NCI-H2196 (cell line): ENCODE data around the gene MYMK.

Experiments used
- DNase-seq: peaks from one replicate; lab custom pipeline; 2025; ENCODE audit not compliant: unreplicated experiment; lab: John Stamatoyannopoulos, UW

MYMK gene

DNA sequence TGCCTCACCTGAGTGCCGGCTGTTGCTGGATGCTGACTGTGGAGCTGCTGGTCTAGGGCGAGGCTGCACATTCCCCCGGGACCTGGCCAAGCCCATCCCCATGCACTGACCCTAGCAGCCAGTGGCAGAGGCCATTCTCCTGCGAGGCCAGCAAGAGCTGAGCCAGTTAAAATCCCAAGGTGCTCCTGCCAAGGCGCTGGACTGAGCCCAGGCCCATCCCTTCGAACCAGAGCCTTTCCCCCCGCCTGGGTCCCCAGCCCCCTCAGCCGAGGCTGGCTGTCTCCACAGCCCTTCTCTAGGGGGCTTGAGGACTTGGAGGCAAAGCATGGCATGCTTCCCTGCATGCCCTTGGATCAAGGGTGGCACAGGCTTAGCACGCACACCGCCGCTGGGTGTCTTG lies 11.3 kb upstream of the MYMK start:
- DNase-seq = no peak

DNA sequence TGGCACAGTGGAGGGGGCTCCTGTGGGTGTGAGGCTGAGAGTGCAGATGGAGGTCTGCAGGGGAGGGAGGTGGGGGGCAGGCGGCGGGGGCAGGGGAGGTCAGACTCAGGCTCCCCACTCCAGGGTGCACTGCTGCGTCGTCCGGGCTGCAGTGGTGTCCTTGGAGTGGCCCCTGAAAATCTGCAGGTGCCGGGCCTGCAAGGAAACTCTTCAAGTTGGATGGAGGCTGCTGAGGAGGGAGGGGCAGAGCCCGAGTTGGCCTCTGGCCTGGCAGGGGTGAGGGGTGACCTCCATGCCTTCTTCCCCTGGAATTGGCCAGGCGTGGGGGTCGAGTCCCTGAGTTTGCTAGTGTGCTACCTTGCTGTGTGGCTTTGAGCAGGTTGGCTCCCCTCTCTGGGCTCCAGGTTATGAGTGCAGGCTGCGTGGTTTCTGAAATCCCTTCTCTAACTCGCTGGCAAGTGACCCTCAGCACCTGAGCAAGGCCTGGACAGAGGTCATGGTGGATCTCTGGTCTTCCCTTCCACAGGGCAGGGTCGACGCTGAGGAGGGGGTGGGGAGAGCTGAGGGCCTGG lies 10.6 kb upstream of the MYMK start:
- DNase-seq = no peak

DNA sequence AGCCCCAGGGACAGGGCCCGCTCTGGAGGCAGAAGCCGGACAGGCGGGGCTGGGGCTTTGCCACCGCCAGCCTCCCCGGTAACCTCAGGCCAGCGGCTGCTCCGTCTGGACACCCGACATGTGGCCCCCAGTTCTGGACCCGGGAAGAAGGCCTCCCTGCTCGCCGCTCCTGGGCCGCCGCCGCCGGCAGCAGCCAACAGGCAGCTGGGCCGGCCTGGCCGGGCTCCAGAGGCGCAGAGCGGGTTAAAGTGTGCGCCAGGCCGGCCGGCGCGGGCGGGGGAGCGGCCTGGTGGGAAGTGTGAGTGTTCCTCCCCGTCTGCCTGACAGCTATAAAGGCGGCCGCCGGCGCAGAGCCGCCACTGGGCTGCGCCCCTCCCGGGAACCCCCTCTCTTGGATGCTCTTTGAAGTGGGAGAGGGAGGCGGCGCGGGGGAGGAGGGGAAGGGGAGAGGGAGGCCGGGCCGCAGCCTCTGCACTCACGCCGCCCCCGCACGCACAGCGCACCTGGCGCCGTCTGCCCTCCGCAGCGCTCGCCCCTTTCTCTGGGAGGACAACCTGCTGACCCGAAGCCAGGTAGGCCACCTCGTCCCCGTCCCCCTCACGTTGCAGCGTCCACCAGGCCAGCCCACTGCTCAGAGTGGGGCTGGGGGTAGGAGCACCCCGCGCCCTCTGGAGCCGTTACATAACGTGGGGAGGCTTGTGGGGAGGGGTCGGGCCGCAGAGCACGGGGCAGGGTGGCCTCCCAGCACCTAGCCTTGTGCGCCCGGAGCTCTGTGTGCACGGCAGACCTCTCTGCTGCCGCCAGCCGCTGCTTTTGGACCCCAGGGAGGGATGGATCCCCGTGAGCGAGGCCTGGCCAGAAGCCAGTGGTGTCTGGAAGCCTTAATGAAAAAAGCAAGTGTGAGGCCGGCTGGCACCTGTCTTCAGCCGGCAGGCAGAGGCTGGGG lies 9.9 kb upstream of the MYMK start, which contains the start of gene ADAMTSL2:
Gene ADAMTSL2 (plus strand): TSS at position 359 of the 946 bp plus-strand sequence. CDS start 2,009 bp downstream, outside the sequence.
- peak; percentile 86 for DNase-seq

DNA sequence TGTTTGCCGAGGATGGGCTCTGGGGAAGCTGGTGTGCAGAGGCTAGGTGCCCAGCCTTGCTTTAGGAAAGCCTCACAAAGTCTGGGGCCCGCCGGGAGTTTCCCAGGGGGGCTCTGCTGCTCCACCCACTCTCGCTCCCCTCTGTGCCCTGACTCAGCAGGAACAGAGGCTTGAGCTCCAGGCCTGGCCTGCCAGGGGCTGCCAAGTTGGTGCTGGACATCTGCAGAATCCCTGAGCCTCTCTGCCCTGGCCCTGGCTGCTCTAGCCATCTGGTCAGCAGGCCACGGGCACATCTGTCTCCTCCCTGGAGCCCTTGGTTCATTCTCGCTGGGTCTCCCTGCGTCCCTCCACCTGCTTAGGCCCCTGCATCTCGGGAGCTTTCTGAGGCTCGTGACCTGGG lies 9.1 kb upstream of the MYMK start:
- DNase-seq = no peak

DNA sequence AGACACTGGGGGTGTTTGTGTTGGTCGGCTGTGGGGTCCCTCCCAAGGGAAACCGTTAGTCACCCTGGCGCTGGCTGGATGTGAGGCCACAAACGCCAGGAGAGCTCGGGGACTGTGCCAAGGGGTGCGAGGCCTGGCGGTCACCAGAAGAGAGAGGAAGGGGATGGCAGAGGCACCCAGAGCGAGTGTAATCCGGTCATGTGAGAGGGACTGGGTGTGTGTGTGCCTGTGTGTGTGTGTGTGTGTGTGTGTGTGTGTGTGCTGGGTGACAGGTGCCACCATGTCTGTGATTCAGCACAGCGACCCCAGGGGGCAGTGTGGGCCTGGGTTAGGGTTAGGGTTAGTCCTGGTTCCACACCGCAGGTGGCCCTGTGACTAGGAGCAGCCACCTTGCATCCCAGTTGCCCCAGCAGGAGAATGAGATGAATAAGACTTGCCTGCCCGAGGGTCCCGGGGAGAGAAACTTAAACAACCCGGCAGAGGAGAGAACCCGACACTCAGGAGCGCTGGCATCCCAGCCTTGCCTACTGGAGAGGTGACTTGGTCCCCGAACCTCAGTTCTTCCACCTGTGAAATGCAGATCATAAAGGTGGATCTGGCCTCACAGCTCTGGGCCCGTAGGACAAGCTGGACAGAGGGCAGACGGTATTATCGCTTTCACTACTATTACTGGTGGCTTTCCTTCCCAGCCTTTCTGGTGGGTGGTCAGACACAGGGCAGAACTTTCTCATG lies 8.3 kb upstream of the MYMK start:
- DNase-seq = peak; percentile 80

DNA sequence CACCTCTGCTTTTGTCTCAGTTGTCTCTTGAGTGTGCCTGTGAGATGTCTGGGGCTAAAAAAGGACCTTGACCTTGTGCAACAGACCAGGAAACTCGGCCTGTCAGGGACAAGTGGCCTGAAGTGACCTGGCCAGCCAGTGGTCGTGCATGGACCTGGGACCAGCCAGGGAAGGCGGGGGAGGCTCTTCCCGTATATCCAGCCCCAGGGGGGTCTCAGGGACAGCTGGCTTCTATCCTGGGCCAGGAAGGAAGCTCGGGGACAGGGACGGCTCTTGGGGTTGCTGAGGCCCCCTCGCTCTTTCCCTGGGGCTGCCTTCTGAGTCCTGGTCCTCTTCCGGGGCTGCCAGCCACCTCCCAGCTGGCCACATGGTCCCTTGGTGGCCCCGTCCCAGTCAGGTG lies 6.5 kb upstream of the MYMK start:
- DNase-seq = no peak

DNA sequence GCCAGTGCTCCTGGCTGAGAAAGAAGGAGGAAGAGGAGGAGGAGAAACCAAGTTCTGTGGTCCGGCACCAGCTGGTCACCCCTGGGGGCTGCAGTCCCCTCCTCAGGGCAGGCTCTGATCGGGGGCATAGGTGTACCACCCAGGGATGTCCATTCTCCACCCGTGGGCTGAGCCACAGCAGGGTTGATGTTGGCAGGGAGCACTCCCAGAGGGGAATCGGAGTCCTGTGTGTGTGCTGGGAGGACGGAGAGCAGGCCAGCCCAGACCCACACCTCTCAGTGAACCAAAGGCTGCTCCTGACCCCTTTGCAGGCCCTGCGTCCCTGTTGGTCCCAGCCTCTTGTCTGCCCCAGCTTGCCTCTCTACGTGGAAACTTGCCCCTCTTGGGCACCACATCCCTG lies 5.1 kb upstream of the MYMK start:
- no peak for DNase-seq

DNA sequence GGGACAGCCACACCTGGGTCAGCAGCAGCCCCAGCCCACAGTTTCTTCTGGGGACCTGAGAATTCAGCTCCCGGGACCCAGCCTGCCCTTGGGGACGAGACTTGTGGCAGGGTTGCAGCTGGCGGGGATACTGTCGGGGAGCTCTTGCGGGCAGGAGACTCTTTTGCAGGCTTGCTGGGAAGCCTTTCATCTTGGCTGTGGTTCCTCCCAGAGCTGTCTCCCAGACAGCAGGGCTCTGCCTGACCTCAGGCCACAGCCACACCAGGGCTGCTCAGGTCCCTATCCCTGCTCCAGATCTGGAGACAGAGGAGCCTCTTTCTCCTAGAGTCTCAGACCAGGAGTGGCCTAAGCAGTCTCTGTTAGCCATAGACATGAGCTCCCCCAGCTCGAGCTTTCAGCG lies 4.7 kb upstream of the MYMK start:
- DNase-seq = no peak

DNA sequence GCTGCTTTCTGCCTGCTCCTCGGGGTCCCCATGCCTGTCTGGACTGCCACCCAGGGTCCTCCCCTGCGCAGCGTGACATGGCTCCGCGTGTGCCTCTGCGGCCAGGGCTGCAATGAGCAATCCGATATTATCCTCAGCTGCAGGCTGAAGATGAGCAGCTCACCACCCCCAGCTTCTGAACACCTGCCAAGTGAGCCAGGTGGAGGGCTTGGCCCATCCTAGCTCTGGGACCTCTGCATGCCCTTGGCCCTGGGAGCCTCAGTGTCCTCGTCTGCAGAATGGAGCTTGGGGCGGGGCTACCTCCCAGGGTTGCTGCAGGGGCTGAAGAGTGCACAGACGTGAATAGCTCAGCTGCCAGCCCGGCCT lies 4.1 kb upstream of the MYMK start:
- peak; percentile 24 for DNase-seq

DNA sequence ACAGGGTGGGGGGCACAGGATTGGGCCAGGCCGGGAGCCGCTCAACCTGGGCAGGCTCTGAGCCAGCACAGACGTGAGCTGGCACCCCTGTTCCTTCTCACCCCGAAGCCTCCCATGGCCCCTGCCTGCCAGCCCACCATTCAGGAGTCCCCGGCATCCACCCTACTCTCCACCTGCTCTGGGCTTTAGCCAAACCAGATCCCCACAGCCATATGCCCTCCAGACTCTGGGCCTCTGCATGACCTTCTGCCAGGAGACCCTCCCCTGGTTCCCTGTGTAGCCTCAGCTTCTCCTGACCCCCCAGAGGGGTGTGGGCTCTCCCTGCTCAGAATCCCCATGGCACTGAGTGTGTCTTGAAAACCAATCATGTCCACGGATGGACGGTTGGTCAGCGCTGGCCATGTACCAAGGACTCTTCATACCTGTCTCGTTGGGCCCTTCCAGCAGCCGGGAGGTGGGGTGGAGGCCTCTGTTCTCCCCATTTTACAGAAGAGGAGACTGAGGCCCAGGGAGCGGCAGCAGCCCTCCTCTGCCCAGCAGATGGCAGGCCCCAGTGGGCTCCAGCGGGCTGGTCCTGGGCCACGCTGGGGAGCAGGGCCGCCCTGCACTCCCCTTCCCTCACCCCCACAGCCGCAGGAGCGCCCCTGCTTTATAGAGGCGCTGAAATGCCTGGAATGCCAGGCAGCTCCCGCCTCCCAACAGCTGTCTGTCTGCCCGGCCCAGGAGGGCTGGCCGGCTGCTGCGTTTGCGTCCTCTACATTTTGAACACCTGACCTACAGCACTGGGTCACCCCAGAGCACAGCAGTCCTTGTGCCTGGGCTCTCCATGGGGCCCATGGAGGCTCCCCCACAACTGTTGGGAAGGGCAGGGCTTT lies 3.5 kb upstream of the MYMK start:
- no peak for DNase-seq

DNA sequence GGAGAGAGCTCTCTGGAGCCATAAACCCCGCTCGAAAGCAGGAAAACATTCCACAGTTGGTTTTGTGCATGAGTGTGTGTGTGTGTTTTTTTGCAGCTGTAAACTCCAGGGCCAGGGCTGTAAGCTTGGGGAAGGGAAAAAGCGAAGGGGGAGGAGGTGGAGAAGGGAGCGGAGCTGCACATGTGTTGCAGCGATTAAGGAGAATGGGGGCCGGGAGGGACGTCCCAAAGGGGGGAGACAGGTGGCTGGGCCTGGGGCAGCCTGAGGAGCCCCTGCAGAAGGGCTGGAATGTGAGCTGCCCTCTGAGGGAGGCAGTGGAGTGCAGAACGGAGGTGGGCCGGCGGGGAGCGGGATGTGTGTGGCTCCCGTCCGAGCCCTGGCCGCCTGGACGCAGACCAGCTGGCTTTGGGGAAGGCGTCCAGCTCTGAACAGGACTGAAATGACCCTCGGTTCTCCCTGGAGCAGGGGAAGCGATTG lies 2.7 kb upstream of the MYMK start:
- no peak for DNase-seq

DNA sequence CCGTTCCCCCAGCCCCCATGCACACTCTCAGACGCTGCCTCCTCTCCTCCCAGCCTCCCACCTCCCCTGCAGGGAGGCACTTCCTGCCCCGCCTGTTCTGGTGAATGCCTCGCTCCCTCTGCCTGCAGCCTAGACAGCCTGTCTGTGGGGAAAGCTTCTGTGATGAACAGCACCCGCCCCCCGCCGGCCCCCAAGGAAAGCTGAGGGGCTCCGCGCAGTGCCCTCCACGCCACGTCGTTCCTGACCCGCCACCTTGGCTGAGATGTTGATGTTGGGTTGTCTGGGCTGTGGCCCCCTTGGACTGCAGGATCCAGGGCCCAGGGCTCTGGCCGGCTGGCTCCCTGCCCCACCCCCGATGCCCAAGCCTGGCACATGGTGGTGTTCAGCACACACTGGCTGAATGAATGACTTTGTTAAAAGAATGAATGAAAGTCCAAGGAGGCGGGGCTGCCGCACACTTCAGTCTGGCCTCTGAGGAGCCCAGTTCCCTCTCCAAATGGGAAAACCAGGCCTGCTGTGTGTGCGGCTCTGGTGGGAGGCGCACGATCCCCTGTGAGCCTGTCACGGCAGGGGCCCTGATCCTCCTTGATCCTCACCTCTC lies 2.1 kb upstream of the MYMK start:
- no peak for DNase-seq

DNA sequence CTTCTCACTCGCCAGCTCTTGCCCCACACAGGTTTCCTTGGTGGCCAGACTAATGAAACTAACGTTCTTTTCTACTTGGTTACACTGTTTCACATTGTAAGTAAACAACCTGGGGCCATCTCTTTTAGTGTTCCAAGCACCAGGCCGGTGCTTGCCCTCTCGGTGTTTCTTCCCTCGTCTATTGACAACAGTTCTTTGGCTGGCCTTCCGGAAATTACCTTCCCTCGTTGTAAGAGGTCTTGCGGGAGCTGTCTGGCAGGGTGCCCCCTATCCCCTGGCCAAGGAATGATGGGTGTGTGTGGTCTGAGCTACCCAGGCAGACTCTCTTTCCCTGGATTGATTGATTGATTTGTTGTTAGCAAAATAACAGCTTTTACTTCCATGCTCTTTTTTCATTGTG lies 918 bp upstream of the MYMK start:
- DNase-seq = no peak

DNA sequence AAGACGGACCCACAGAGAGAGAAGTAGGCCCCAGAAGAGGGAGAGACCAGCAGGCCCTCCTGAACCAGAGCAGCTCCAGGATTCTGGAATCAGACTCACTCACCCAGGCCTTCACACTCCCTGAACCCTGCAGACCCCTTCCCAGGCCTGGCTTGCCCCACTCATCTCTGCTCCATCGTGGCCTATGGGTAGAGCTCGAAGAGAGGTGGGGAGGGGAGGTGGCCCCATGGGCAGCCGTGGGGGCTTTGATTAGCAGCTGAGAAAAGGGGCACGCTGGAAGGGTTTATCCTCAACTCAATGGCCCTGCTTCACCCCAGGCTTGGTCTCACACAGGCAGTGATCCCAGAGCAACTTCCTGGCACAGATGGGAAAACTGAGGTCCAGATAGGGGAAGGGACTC lies 613 bp downstream of the MYMK start:
- no peak for DNase-seq

DNA sequence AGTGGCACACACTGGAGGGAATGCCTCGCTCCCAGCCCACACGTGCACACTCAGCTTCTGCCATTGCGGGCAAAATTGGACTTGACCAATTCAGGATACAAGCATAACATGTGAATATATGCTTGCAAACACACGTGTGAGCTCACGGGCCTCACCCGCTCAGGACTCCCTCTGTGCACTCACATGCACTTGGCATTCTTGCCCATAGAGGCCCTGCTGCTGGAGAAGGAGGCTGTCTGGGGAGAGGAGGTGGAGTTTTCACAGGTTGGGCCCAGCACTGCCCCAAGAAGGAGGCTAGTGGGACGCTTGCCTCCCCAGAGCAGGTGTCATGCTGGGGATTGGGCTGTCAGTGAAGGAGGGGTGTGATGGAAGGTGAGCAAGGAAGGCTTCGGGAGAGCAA lies 1.7 kb downstream of the MYMK start:
- DNase-seq = no peak

DNA sequence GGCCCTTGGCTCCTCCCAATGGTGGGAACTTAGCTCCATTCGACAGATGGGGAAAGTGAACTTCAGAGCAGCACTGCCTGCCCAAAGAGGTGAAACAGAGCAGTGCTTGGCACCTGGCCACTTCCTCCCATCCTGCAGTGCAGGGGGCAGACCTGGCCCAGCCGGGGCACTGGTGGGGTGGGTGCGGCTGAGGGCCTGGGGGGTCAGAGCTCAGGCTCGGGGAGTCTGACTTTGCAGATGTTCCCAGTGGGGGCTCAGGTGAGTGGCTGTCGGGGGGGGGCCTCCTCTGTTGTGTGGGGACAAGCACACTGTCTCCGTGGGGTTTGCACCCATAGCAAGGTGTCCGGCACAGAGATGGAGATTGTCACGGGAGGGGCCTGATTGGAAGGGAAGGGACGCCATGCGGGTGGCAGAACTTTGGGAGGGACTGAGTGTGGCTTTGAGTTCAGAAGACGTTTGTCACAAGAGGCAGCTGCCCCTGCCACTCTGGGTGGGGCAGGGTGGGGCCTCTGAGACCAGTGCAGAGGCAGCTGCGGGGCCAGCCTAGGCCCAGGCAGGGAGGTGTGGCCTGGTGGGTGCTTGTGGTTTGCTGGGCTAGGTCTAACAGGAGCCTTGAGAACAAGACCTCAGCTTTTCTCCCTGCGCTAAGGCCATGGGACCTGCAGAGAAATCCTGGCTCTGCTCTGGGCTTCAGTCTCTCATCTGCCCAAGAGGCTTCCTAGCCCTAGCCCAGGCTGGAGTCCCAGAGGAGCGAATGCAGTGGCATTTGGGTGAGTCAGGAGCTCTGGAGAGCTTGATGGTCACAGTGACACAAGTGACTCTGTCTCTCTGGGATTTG lies 2.5 kb downstream of the MYMK start:
- DNase-seq = no peak

DNA sequence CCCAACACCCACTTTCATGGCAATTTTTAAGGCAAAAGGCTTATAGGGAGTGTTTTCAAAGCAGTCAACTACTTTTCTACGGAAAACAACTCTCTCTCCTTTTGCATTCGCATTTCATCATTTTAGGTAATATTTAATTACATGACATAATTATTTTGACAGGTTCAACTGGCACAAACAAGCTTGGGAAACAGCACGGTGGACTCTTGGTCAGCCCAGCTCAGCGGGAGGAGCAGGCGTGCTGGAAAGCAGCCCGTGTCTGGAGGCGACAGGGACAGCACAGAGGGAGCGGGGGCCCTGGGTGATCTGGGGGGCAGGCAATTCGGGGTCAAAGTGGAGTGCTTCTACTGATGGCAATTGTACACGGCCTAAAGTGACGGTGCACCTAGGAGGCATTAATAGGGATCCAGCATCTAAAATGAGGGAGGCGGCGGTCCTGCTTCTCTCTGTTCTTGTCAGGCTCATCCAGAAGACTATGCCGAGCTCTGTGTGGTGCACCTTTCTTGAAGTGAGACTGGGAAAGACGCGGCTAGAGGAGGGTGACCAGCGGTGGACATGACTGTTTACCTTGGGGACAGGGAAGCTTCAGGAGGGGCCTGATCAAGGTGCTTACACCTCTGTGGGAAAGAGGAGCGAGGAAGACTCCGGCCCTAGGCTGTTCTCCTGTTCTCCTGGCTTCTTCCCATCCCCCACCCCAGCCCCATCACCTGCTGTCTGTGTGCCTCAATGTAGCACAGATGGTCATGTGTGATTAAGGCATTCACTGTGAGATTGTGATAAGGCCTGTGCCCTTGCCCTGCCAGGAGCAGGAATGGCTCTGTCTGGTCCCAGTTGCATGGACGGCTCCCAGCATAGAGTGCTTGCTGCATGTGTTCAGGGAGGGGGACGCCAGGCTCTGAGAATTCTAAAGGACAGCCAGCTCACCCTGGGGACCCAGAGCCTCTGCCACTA lies 3.4 kb downstream of the MYMK start:
- DNase-seq = no peak

DNA sequence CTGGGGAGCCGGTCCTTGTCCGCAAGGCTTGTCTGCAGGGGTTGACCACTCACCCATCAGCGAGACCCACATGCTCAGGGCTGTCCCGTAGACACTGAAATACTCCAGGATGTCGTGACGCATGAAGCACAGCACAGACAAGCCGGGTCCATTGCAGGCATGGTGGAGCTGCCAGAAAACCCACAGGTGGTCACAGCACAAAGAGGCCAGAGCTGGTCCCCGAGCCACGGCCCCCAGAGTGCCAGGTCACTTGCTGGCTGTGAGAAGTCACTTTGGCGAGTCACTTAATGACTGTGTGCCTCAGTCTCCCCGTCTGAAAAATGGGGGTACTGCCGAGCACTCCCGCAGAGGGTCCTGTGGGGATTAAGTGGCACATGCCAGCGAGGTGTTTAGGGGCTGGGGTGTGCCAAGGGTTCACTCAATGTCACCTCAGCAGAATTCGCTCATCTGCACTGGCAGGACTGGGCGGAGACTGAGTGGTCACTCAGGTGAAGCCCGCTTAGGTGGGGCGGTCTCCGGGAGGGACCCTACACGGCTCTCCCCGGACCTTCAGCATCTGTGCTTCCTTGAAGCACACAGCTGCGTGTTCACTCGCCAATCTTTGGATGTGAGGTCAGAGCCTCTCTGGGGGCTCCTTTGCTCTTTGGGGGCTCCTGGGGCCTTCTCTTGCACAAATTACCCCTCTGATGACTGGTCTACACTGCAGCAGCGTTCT lies 4.5 kb downstream of the MYMK start:
- no peak for DNase-seq
